CD1c-positive myeloid dendritic cell (primary cell): ENCODE measurements around the gene FAM78B.

Experiments
- DNase-seq: peaks from one replicate; pipeline ENCODE4 v3.0.0-alpha.2; 2016; ENCODE audit errors: extremely low spot score

FAM78B gene

DNA sequence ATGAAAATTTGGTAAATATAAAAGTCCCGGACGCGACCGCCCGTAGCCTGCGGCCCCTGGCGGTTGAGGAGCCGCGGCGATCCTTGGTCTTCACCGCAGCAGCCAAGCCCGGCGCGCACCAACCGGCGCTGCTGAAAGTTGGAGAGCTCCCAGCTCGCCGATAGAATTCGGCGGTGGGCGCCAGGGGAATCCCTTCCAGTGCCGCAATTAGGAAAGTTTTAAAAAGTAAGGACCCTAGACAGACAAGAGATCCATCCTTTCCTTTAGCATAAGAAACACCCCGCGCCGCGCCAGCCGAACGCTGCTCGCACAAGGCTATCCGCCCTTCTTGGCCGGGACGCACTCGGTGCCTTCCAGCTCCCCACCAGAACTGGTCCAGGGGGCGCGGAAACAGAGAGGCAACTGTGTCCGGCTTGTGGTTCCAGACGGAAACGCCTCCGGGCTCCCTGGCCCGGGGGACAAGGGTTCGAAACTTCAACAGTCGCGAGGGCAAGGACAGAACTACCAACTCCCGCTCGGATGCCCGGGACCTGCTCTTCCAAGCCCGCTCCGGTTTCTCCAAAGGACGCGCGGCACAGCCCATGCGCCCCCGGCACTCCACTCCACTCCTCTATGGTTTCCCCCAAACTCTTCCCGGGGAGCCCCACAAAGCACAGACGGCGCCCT is 1.7 kb downstream of the FAM78B start:
- peak; percentile 12 for DNase-seq

DNA sequence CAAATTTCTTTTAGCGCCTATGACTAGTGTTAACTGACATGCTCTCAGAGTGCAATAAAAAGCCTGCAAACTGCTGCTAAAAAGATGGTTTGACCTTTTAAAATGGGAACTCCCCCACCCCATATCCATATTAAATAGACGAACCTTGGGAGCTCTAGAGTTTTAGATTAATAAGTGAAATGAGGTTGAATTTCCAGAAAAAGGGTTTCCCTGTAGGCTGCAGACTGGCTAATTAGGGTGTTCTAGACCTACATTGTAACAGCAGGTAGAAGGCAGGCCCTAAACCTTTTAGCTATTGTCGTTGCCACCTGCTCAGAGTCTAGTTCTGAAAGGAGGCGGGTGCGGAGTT is 2.2 kb downstream of the FAM78B start:
- DNase-seq, result no peak

DNA sequence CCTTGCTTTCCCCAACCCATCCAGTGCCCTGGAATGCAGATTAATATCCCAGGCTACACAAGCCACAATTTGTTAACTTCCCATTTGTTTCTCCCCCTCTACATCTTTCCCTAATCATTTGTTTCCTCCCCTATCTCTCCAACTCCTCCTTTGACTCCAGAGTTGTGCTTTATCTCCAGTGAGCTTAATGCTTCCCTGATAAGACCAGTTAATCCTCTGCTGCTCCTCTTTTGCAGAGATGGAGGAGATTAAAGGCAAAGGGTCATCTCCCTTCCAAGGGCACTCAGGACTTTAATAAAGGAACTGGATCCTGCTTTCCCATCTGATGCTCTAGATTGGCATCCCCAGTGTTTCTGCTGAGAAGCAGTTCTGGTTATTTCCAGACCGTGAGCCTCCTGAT is 7.1 kb downstream of the FAM78B start:
- DNase-seq, result no peak

DNA sequence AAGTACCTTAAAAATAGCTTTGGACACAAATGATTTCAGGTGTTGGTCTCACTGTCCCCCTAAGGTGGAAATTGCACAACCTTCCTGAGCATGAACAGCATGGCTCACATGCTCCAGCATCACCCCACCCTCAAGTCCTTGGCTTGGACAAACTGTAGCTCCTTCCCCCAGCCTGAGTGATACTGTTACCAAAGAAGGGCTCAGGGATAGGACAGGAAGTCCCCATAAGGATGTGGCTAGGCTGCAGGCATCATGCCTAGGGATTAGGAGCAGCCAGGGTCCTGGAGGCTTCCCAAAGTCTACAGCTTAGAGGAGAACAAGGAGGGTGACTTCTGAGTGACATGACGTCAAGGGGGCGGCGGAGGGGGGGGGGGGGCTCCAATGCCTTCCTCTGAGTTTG is 10.1 kb downstream of the FAM78B start:
- DNase-seq, result no peak

DNA sequence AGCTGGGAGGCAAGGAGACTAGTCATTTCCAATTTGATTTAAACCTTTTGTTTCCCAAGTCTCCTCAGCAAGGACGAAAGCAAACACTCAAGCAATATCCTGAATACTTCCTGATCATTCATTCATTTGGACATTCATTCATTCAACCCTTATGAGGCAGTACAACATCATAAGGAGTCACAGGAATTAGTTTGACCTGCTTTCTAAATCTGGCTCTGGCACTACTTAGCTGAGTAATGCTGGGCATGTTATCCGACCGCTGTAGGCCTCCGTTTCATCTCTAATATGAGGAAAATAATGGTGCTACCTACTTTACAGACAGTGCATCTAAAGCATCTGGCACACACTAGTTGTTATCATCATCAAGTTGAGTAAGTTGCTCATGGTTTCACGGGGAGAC is 11.7 kb downstream of the FAM78B start:
- no peak for DNase-seq

DNA sequence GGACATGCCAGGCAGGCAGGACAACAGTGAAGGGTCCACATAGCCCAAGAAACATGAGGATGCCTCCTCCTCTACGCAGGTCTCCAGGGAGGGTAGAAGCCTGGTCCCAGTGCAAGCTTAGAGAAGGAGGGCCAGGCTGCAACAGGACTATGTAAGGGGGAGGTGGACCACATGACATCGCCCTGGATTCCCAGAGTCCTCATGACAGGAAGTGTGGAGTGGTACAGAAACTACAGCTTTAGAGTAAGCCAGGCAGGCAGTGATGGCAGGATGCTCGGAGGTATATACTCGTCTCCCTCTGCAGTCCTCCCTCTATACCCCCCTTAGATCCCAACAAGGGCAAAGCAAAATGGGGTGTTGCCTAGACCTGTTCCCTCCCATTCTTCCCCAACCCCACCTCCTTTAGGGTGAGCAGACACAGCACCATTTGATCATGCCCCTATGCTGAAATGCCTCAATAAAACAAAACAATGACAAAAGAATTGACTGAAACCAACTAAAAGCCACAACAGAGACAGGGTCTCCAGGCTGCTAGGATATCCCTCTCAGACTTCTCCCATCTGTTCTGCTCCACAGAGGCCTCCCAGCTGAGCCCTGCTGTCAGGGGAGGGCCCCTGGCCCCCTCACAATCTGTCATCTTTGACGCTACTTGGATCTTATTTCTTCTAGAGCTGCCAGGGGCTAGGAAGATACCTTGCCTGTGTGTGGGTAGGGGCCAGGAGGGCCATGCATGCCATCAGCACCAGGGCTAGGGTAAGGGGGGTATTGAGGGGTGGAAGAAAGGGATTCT is 13.1 kb downstream of the FAM78B start:
- DNase-seq, result no peak

- DNase-seq, result no peak
These were observed 13.8 kb downstream of the FAM78B start for GRCh38 chr1:166152978-166153377.

DNA sequence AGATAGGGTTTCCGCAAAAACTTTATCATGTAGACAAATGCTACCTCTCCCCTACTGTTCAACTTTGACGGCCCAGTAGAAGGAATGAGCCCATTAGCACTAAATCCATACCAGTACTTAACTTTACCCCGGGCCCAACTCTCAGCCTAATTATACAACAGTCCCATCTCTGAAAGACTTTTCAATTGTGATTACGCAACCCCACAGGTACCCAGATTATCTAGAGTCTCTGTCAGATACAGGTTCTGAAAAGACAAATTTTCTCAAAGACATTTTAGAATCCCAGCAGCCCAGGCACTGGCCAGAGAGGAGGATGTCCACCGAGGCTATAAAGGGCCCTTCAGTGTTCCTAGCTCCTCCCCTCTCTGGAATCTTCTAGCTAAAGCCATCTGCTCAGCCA is 15.0 kb downstream of the FAM78B start:
- DNase-seq, result no peak

GRCh38 chr1:166145499-166145898 is 21.3 kb downstream of the FAM78B start:
- no peak for DNase-seq

GRCh38 chr1:166141969-166142368 is 24.8 kb downstream of the FAM78B start:
- DNase-seq, result no peak

DNA sequence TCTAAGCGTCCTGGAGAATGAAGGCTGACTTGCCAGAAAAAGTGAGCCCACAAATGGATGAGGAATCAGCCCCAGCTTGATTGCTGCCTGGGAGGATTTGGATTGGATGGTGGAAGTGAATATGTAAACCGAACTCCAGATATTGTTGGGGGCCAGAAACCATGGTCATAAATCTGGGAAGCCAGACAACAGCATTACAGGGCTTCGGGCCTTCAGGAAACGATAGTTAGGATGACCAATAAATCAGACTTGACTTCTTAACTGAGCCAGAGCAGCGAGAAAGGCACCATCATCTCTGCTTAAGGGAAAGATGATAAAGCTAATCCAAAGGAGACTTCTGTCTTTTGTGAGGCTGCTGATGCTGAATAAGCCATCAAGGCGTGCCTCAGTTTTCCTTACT is 26.6 kb downstream of the FAM78B start:
- no peak for DNase-seq

DNA sequence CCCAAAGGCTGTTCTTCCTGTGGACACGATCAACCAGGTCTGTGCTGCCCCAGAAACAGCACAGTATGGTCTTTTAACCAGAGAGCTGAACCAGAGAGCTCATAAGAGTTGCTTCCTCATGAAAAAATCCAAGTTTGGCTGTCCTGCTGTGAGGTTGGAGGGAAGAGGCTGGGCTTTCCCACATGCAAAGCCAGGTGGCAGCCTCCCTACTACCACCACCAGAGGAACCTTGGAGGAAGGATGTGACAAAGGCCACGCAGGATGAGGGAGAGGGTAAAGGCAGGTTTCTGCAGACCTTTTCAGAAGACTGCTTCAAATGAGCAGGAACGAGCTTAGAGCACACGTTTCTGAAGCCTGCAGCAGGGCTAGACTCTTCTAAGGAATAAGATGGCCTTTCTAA is 27.1 kb downstream of the FAM78B start:
- no peak for DNase-seq

GRCh38 chr1:166136699-166137401 is 30.0 kb downstream of the FAM78B start:
- DNase-seq, result no peak

DNA sequence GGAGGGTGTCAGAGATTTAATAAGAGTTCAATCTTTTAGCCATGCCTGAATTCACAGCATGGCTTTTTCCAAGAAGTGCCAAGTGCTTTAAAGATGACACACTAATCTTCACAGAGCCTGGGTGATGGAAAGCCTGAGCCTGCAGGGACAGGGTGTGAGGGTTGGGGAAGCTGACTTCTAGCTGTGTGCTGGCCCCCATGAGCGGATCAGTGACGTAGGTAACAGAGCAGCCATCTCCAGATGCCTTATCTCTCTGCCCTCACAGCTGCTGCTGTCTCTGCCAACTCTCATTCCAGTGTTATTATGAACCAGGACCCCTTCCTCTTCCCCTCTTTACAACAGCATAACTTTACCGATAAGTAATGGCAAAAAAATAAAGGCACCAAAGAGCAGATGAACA is 30.6 kb downstream of the FAM78B start:
- no peak for DNase-seq

DNA sequence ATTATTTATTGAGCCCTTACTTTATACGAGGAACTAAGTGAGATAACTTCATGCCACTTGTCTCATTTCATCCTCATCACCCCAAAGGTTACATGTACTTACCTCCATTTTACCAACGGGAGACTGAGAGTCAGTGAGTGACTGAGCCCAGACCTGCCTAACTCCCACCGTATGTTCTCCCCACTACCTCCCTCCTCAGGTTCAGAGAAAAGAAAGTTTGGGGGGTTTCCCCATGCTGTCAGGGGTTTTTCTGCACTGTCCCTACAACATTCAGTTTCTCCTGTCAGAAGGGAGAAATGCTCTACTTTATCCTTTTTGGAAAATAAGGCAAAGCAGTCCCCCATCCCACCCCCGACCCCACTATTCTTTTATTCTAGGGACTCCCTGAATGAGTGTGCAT is 32.9 kb downstream of the FAM78B start:
- no peak for DNase-seq

- DNase-seq, result no peak
These were observed 33.4 kb downstream of the FAM78B start for GRCh38 chr1:166133276-166133841.

- DNase-seq, result no peak
These were observed 34.3 kb downstream of the FAM78B start for GRCh38 chr1:166132496-166132895.

- DNase-seq, result no peak
These were observed 37.8 kb downstream of the FAM78B start for GRCh38 chr1:166129006-166129405.

- no peak for DNase-seq
These were observed 38.6 kb downstream of the FAM78B start for GRCh38 chr1:166128195-166128594.

DNA sequence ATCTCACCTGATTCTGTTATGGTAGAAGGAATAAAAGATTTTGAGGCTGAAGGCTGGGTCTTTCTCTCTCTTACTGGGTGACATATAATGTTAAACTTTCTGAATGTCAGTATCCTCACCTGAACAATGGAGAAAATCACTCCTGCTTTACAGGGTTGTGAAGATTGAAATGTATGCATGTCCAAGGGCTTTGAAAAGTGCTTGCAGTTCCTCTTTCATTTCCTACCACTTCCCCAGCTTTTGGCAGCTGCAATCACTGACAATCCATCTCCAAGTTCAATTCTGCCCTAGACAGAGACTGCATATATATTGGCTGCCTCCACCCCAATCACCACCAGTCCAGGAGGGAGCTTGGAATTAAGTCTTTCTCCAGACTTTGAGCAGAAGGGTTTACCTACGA is 39.8 kb downstream of the FAM78B start:
- no peak for DNase-seq

DNA sequence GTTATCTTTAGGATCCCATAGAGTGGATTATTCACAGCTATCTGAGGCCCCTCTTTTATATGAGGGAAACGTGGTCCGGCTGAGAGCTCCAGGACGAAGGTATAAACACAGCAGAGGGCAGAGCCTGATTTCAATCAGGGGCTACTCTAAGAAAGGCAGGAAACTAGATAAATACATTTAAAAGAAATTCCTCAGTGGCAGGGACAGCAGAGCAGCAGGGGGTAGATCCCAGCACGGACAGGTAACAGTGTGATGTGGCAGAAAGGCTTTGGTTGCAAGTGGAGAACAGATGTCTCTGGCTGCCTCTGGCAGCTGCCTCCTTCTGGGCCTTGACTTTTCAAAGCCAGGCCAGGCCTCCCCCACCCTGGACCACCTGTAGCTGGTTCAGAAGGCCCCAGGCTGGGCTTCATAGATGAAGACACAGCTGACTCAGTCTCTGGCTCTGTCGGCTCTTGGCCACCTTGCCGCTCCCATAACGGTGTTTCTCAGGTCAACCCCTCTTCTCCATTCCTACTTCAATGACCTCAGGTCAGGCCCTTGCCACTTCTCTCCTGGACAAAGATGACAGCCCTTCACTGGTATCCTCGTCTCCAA is 43.8 kb downstream of the FAM78B start:
- DNase-seq, result no peak

GRCh38 chr1:166121010-166121409 is 45.8 kb downstream of the FAM78B start:
- no peak for DNase-seq
